Fibroblast of pulmonary artery (primary cell): ENCODE data around the gene GMPPA.

ENCODE experiments used
- DNase-seq: peaks from one replicate; pipeline ENCODE4 v3.0.0-alpha.2; 2010; ENCODE audit warnings: low read depth
- H3K4me3 ChIP-seq: replicated peaks from 2 replicates; pipeline ENCODE4 v1.5.1; 2011; ENCODE audit warnings: low read depth, mild to moderate bottlenecking, control low read depth, low read length, moderate library complexity
- TF ChIP-seq, protein P1 (sequence below): IDR thresholded peaks from 2 replicates; pipeline ENCODE4 v1.5.1; 2011; ENCODE audit warnings: mild to moderate bottlenecking, control low read depth, low read length, inconsistent platforms; ENCODE audit errors: missing control alignments

The GMPPA gene

DNA sequence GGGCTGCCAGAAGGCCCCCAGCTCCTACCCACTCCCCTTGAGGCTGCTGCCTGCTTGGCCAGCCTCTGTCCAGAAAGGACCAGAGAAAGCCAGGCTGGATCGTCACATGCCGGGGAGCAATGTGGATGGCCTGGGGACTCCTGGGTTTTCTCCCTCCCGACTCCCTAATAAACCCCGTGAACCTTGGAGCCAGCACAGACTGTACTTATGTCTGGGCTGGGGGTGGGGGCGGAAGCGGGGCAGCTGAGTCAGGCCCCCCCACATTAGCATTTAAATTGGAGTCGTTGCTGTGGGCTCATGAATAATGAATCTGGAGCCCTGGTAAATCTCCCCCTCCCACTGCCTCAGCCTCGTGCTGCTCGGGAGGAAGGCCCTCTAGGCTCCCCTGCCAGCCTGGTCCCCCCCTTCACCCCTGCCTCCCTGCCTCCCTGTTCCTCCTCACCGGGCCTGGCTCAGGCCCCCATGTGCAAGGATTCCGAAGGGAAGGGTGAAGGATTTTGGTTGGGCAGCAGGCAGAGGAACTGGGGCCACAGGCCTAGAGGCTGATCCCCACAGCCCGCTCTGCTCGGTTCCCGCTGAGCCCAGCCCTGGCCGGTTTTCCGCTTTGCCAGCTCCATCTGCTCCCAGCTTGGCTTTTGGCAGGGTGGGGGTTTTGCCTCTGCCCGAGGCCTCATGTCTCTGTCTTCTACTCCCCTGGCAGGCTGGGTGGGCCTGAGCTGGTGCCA, 8.3 kb downstream of the GMPPA start:
- H3K4me3 ChIP-seq: no peak overlapping the region
- TF ChIP-seq, protein P1, sequence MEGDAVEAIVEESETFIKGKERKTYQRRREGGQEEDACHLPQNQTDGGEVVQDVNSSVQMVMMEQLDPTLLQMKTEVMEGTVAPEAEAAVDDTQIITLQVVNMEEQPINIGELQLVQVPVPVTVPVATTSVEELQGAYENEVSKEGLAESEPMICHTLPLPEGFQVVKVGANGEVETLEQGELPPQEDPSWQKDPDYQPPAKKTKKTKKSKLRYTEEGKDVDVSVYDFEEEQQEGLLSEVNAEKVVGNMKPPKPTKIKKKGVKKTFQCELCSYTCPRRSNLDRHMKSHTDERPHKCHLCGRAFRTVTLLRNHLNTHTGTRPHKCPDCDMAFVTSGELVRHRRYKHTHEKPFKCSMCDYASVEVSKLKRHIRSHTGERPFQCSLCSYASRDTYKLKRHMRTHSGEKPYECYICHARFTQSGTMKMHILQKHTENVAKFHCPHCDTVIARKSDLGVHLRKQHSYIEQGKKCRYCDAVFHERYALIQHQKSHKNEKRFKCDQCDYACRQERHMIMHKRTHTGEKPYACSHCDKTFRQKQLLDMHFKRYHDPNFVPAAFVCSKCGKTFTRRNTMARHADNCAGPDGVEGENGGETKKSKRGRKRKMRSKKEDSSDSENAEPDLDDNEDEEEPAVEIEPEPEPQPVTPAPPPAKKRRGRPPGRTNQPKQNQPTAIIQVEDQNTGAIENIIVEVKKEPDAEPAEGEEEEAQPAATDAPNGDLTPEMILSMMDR: no peak
- DNase-seq: no peak

DNA sequence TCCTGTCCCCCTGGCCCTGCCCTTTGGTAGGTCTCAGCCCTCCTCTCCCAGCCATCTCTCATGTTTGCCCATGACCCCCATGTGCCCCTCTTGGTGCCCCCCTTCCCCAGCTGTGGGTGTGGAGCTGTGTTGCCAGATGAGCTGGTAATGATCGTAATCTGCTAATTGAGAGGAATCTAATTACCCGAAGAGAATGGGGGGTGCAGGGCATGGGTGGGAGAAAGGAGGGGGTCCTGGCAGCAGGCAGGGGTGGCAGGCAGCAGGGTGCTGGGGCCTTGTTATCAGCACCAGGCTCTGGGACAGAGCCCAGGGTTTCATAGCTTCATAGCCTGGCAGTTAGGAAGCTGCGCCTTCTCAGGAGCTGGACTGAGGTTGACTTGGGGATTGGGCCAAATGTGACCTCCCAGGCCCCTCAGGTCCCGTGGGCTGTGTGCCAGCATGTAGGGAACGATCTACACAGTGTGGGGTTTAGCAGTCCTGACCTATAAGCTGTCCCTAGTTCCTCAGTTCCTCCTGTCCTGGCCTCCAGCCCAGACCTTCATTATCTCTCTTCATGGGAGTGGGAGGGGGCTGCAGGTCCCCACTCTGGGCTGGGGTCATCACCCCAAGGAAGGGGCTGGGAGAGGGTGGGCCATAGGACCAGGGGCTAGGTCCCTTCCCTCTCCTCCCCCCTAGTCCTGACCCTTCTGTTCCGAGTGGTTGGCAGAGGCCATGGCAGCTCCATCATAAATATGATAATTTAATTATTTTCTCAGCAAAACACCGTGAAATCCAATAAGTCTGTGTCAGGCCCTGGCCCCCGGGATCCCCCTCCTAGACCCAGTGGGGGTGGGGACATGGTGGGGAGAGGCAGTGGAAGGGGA, 9.1 kb downstream of the GMPPA start:
- DNase-seq: no peak
- H3K4me3 ChIP-seq: no peak overlapping the region
- TF ChIP-seq, protein P1: no peak

DNA sequence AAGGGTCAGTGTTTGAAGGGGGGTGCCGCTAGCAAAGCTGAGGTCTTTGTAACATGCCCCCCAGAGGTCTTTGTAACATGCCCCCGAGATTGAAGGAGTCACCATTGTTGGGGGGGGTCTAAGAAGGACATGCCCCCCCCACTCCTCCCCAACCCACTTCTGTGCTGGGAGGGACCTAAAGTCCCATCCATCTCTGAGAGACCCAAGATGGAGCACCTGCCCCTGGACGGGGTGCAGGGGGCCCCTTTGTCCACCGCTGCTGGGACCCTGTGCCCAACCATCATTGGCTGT, 9.7 kb downstream of the GMPPA start:
- TF ChIP-seq, protein P1: no peak
- DNase-seq: no peak
- no peak overlapping the region for H3K4me3 ChIP-seq

DNA sequence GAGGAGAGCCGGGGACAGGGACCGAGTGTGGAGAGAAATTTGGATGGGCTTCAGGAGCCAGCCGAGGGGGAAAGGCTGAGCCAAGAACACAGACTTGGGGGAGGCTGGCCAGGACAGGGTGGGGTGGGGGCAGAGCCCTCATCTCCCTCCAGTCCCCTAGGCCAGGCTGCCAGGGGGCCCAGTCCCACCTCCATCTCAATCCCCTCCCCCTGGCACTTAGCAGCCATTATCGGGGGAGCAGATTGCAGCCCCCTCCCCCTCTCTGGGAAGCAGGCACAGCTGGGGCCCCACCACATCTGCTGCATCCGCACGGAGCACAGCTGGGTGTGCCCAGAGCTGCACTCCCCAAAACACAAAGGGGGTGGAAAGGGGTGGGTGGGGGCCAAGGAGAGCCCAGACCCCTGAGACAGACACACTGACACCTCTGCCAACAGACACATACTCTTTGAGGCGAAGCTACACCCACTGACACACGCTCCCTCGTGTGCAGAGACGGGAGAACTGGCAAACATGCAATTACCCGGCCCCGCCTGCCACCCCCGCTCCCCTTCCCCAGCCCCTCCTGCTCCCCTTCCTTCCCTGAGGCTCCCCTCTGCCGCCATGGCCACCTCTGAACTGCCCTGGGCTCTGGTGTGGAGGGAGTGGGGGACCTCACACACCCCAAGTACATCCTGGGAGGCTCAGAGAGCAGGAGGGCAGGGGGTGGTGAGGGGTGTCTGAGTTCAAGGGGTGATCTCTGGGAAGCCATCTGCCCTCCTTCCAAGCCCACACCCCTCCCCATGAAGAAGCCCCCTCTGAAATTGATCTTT, 10.5 kb downstream of the GMPPA start:
- TF ChIP-seq, protein P1: no peak
- no peak for DNase-seq

DNA sequence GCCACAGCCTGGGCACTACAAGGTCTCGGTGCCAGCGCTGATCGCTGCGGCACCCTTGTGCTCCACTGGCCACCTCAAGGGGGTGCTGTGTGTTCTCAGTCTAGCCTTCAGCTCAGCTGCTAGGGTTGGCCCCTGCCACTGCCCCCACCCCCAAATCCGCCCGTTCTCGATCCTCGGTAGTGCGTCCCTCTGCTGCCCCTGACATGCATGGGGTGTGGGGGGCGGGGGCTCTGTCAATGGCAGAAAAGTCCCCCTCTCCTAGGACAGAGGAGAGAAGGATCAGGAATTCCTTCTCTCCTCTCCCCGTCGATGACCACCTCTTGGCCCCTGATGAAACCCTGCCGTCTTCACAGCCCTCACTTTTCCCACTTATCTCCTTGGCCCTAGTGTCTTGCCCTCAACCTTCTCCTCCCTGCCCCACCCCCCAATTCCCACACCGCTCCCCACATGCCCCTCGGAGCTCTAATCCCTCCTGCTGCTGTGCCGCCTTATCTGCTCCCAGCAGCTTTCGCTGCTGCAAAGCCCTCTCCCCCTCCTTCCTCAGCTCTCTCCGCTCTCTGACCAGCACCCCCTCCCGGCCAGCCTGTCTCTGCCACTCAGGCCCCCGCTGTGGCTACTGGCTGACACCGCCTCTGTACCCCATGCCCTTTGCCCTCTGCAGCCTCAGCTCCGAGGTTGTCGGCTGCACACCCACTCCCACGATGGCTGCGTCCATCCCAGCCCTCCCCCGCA, 11.3 kb downstream of the GMPPA start:
- H3K4me3 ChIP-seq: peak overlapping the region; percentile 42
- DNase-seq: peak; percentile 50

More for the DNA sequence above, 10.5 kb downstream of the GMPPA start:
- no peak overlapping the region for H3K4me3 ChIP-seq

More for the DNA sequence above, 11.3 kb downstream of the GMPPA start:
- TF ChIP-seq, protein P1: peak; percentile 79
